HG03060 (cell line): ENCODE data around the gene SURF6.

Experiments
- ATAC-seq: cut with Tn5 transposase; IDR thresholded peaks from one replicate; pipeline ENCODE4 v1.9.1; 2021; ENCODE audit warnings: low read depth, moderate number of reproducible peaks; ENCODE audit not compliant: unreplicated experiment

The SURF6 gene

GRCh38 chr9:133368249-133368881 lies 32.4 kb upstream of the SURF6 start:
- no peak for ATAC-seq

GRCh38 chr9:133367778-133368177 lies 31.8 kb upstream of the SURF6 start:
- ATAC-seq: no peak

GRCh38 chr9:133367221-133367620 lies 31.2 kb upstream of the SURF6 start:
- no peak for ATAC-seq

- no peak for ATAC-seq
Measured at GRCh38 chr9:133366435-133366834, 30.4 kb upstream of the SURF6 start.

GRCh38 chr9:133362359-133363044 lies 26.5 kb upstream of the SURF6 start:
- no peak for ATAC-seq

GRCh38 chr9:133361507-133362092 lies 25.6 kb upstream of the SURF6 start:
- no peak for ATAC-seq

- ATAC-seq: no peak
Measured at GRCh38 chr9:133360400-133361393, 24.7 kb upstream of the SURF6 start.

- no peak for ATAC-seq
Measured at GRCh38 chr9:133359399-133360175, 23.6 kb upstream of the SURF6 start.

GRCh38 chr9:133357656-133358055 lies 21.7 kb upstream of the SURF6 start:
- no peak for ATAC-seq

GRCh38 chr9:133356391-133357091 lies 20.6 kb upstream of the SURF6 start, which contains the start of the genes SURF1 and SURF2:
Gene SURF1 (minus strand): TSS chr9:133356487. CDS start chr9:133356453, 34 bp downstream.
Gene SURF2 (plus strand): TSS chr9:133356550. CDS start chr9:133356593, 43 bp downstream.
- no peak for ATAC-seq

- ATAC-seq: no peak
Measured at GRCh38 chr9:133355881-133356357, 19.9 kb upstream of the SURF6 start.

- ATAC-seq: no peak
Measured at GRCh38 chr9:133354766-133355165, 18.8 kb upstream of the SURF6 start.

- no peak for ATAC-seq
Measured at GRCh38 chr9:133353548-133353947, 17.6 kb upstream of the SURF6 start.

- no peak for ATAC-seq
Measured at GRCh38 chr9:133352635-133353340, 16.8 kb upstream of the SURF6 start.

GRCh38 chr9:133351908-133352634 lies 16.1 kb upstream of the SURF6 start:
- ATAC-seq: no peak

GRCh38 chr9:133351526-133351907 lies 15.5 kb upstream of the SURF6 start:
- no peak for ATAC-seq

GRCh38 chr9:133349965-133350616 lies 14.1 kb upstream of the SURF6 start:
- no peak for ATAC-seq
